C1 segment of cervical spinal cord (tissue), 14 donors: Measurements from ENCODE around the gene SRPK2.
A peak's percentile ranks its signal among the peaks of the same experiment; 100 is the strongest.

Experiments used
- DNase-seq, 14 donors: peaks; one replicate each; lab custom pipeline; 2025; lab: John Stamatoyannopoulos, UW

SRPK2 gene

GRCh38 chr7:105224884-105225651, 163.7 kb downstream of the SRPK2 start:
- DNase-seq = peak in 1 of 14 donors; percentile 5

- no peak for DNase-seq
Observed at GRCh38 chr7:105222953-105223352, 165.8 kb downstream of the SRPK2 start.

- no peak for DNase-seq
Observed at GRCh38 chr7:105219771-105220160, 169.0 kb downstream of the SRPK2 start.

- DNase-seq = no peak
Observed at GRCh38 chr7:105218939-105219770, 169.6 kb downstream of the SRPK2 start.

GRCh38 chr7:105218215-105218614, 170.5 kb downstream of the SRPK2 start:
- no peak for DNase-seq

- no peak for DNase-seq
Observed at GRCh38 chr7:105216786-105217185, 171.9 kb downstream of the SRPK2 start.

- no peak for DNase-seq
Observed at GRCh38 chr7:105215821-105216220, 172.9 kb downstream of the SRPK2 start.

GRCh38 chr7:105215182-105215581, 173.5 kb downstream of the SRPK2 start:
- no peak for DNase-seq

GRCh38 chr7:105213611-105214010, 175.1 kb downstream of the SRPK2 start:
- DNase-seq = no peak

GRCh38 chr7:105212212-105212611, 176.5 kb downstream of the SRPK2 start:
- DNase-seq = no peak

- peak in 3 of 14 donors; percentile 10 to 33 (median 16) for DNase-seq
Observed at GRCh38 chr7:105210721-105211205, 178.0 kb downstream of the SRPK2 start.

- DNase-seq = no peak
Observed at GRCh38 chr7:105209870-105210269, 178.9 kb downstream of the SRPK2 start.

- DNase-seq = no peak
Observed at GRCh38 chr7:105209433-105209832, 179.3 kb downstream of the SRPK2 start.

- no peak for DNase-seq
Observed at GRCh38 chr7:105206985-105207384, 181.7 kb downstream of the SRPK2 start.

GRCh38 chr7:105205592-105206237, 183.0 kb downstream of the SRPK2 start:
- DNase-seq = no peak

- DNase-seq = no peak
Observed at GRCh38 chr7:105204953-105205352, 183.8 kb downstream of the SRPK2 start.

- no peak for DNase-seq
Observed at GRCh38 chr7:105204520-105204919, 184.2 kb downstream of the SRPK2 start.

- peak in 1 of 14 donors; percentile 4 for DNase-seq
Observed at GRCh38 chr7:105202616-105203015, 186.1 kb downstream of the SRPK2 start.

GRCh38 chr7:105199386-105199785, 189.3 kb downstream of the SRPK2 start:
- DNase-seq = no peak

- no peak for DNase-seq
Observed at GRCh38 chr7:105198223-105198622, 190.5 kb downstream of the SRPK2 start.

GRCh38 chr7:105196473-105196872, 192.2 kb downstream of the SRPK2 start:
- no peak for DNase-seq

- DNase-seq = no peak
Observed at GRCh38 chr7:105195891-105196290, 192.8 kb downstream of the SRPK2 start.
